ENCODE results near the gene SLC38A2. TPM values are rescaled to one million over a fixed set of nuclear protein-coding genes. Genes with fewer than 3 reads are reported as not detected.

Gene SLC38A2
- total RNA-seq, 4 donors from 2014 or later: 104 to 300 (median 229) TPM

DNA sequence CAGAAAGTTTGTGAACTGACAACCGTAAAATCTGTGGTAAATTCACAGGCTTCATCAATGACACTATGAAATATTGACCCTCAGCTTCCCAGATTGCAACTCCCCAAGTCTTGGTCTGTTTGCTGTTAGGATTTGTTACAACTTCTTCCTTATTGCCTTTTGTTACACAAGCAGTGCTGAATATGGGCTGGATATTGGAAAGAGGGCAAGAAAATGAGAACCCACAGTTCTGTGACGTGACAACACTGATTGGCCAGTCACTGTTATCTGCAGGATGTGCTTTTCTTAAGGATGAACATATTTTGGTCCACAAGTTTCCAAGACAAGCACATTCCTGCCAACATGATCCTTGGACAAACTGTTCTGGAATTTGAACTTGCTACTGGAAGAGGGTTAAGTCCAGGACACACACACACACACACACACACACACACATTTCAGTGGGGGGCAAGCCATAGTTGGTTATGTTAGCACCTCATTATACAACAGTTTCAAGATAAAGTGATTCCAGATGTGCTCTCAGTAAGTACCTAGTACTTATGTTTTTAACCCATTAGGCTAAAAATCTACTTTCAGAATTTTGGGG is 16.6 kb upstream of the SLC38A2 start:
- H3K27me3 ChIP-seq: no peaks in the 10 kb centered on the region
- intact Hi-C loops (cut with DNase I; ENCODE audit: low total_unique reads) (loop anchor here (10.0 kb wide), 1 partner anchor 124 kb away; the partner anchor contains the start of gene SLC38A1), in situ Hi-C loops (cut with MboI; ENCODE audit: low pct_ligation_motif_present in 1 of 4, low pct_unique_long_range_greater_than_20kb in 1 of 4, low sequenced_read_pairs in 3 of 4) (loop anchor here in 1 of 4 donors (10.0 to 25.0 kb wide), 2 partner anchors 86 to 652 kb away; partner anchors contain the start of gene ARID2)
- H3K4me3 ChIP-seq: no peak overlapping the region
- H3K36me3 ChIP-seq: no peaks in the 10 kb centered on the region
- no peaks in the 10 kb centered on the region for H3K9me3 ChIP-seq
- TF ChIP-seq, protein P1, sequence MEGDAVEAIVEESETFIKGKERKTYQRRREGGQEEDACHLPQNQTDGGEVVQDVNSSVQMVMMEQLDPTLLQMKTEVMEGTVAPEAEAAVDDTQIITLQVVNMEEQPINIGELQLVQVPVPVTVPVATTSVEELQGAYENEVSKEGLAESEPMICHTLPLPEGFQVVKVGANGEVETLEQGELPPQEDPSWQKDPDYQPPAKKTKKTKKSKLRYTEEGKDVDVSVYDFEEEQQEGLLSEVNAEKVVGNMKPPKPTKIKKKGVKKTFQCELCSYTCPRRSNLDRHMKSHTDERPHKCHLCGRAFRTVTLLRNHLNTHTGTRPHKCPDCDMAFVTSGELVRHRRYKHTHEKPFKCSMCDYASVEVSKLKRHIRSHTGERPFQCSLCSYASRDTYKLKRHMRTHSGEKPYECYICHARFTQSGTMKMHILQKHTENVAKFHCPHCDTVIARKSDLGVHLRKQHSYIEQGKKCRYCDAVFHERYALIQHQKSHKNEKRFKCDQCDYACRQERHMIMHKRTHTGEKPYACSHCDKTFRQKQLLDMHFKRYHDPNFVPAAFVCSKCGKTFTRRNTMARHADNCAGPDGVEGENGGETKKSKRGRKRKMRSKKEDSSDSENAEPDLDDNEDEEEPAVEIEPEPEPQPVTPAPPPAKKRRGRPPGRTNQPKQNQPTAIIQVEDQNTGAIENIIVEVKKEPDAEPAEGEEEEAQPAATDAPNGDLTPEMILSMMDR (IDR thresholded peaks at IDR 0.05): no peak
- TF ChIP-seq POLR2AphosphoS5 (IDR thresholded peaks at IDR 0.05): no peak
- TF ChIP-seq POLR2A (IDR thresholded peaks at IDR 0.05): no peak
- no peak for TF ChIP-seq EP300 (IDR thresholded peaks at IDR 0.05; ENCODE audit: low read depth)
- peaks cover 25 to 73% (median 39%) of the 10 kb centered on the region in 4 donors for H3K4me1 ChIP-seq
- no peak for DNase-seq
- H3K27ac ChIP-seq: peak overlapping the region; percentile 57 to 99 (median 68)
- 54 to 56% methylated on average over 1 to 2 of the region's 2 CpGs for WGBS, 2 donors (ENCODE audit: low coverage in 1 of 2)

- TF ChIP-seq POLR2A (IDR thresholded peaks at IDR 0.05) (no peak), EP300 (IDR thresholded peaks at IDR 0.05; ENCODE audit: low read depth) (no peak), POLR2AphosphoS5 (IDR thresholded peaks at IDR 0.05) (no peak)
- TF ChIP-seq, protein P1 (IDR thresholded peaks at IDR 0.05): no peak
- WGBS, 2 donors (ENCODE audit: low coverage in 1 of 2): 44 to 77% methylated on average over 3 of the region's 3 CpGs
- intact Hi-C loops (cut with DNase I; ENCODE audit: low total_unique reads): loop anchor here (10.0 kb wide), 1 partner anchor 124 kb away; the partner anchor contains the start of gene SLC38A1
- H3K4me3 ChIP-seq: no peak overlapping the region
- peaks cover 25 to 73% (median 39%) of the 10 kb centered on the region in 4 donors for H3K4me1 ChIP-seq
- DNase-seq: no peak
- no peaks in the 10 kb centered on the region for H3K9me3 ChIP-seq
- no peaks in the 10 kb centered on the region for H3K36me3 ChIP-seq
- peak overlapping the region; percentile 31 to 99 (median 68) for H3K27ac ChIP-seq
- in situ Hi-C loops (cut with MboI; ENCODE audit: low pct_ligation_motif_present in 1 of 4, low pct_unique_long_range_greater_than_20kb in 1 of 4, low sequenced_read_pairs in 3 of 4): loop anchor here in 1 of 4 donors (10.0 to 25.0 kb wide), 2 partner anchors 86 to 651 kb away; partner anchors contain the start of gene ARID2
- H3K27me3 ChIP-seq: no peaks in the 10 kb centered on the region
Observed at GRCh38 chr12:46388427-46389021, 16.0 kb upstream of the SLC38A2 start.

DNA sequence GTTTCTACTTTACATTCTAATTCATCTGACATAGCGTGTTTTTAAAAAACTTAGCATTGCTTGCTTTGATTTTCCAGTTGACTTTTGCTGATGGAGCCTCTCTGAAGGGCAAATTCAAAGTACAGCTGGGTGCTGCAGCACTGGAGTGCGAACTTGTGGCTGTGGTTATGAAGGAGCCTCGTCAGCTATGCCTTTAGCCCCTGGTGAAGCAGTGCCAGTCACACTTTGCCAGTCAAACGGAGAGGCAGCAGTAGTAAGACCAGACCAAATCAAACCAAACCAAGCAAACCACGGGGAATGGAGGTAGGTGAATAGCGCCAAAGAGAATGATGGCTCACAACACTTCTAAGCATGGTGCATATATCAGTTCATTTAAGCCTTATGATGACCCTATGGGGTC is 15.1 kb upstream of the SLC38A2 start:
- Histone ChIP-seq H3K36me3 (no peaks in the 10 kb centered on the region), H3K4me1 (peaks cover 25 to 73% (median 39%) of the 10 kb centered on the region in 4 donors), H3K9me3 (no peaks in the 10 kb centered on the region), H3K27ac (peak overlapping the region; percentile 98 to 100 (median 100)), H3K27me3 (no peaks in the 10 kb centered on the region), H3K4me3 (no peak overlapping the region)
- intact Hi-C loops (cut with DNase I; ENCODE audit: low total_unique reads): loop anchor here (10.0 kb wide), 1 partner anchor 123 kb away; the partner anchor contains the start of gene SLC38A1
- 85 to 88% methylated on average over 4 to 6 of the region's 6 CpGs for WGBS, 2 donors (ENCODE audit: low coverage in 1 of 2)
- in situ Hi-C loops (cut with MboI; ENCODE audit: low pct_ligation_motif_present in 1 of 4, low pct_unique_long_range_greater_than_20kb in 1 of 4, low sequenced_read_pairs in 3 of 4): loop anchor here in 1 of 4 donors (10.0 to 25.0 kb wide), 2 partner anchors 87 to 650 kb away; partner anchors contain the start of gene ARID2
- TF ChIP-seq POLR2AphosphoS5 (IDR thresholded peaks at IDR 0.05) (peak in 1 of 3 donors; percentile 24), POLR2A (IDR thresholded peaks at IDR 0.05) (no peak), EP300 (IDR thresholded peaks at IDR 0.05; ENCODE audit: low read depth) (no peak)
- peak; percentile 36 for DNase-seq

- peak; percentile 43 for DNase-seq
- H3K27ac ChIP-seq: peak overlapping the region; percentile 98 to 100 (median 100)
- H3K4me3 ChIP-seq: no peak overlapping the region
- TF ChIP-seq POLR2A (IDR thresholded peaks at IDR 0.05): no peak
- peaks cover 25 to 79% (median 44%) of the 10 kb centered on the region in 4 donors for H3K4me1 ChIP-seq
- intact Hi-C loops (cut with DNase I; ENCODE audit: low total_unique reads) (loop anchor here (10.0 kb wide), 1 partner anchor 122 kb away; the partner anchor contains the start of gene SLC38A1), in situ Hi-C loops (cut with MboI; ENCODE audit: low pct_ligation_motif_present in 1 of 4, low pct_unique_long_range_greater_than_20kb in 1 of 4, low sequenced_read_pairs in 3 of 4) (loop anchor here in 1 of 4 donors (10.0 to 25.0 kb wide), 2 partner anchors 88 to 650 kb away; partner anchors contain the start of gene ARID2)
- H3K27me3 ChIP-seq: no peaks in the 10 kb centered on the region
- H3K9me3 ChIP-seq: no peaks in the 10 kb centered on the region
- WGBS, 2 donors (ENCODE audit: low coverage in 1 of 2): 48 to 51% methylated on average over 7 of the region's 7 CpGs
- no peaks in the 10 kb centered on the region for H3K36me3 ChIP-seq
Observed at GRCh38 chr12:46386877-46387629, 14.5 kb upstream of the SLC38A2 start.

Data from transverse colon (tissue), 4 donors.